Muscle of leg (tissue), 11 donors: ENCODE data around the gene MFAP1. TPM values are rescaled to one million over a fixed set of nuclear protein-coding genes. Genes with fewer than 3 reads are reported as not detected.
"Not testable (repeated sequence)": the region's sequence is repeated elsewhere in the genome, so short reads cannot be mapped to it uniquely, and the experiment has no call there.

Experiments
- DNase-seq: peaks from one replicate; pipeline ENCODE4 v3.0.0; 2013
- H3K27ac ChIP-seq: one replicate; pipeline ENCODE4 v1.5.1; 2013; ENCODE audit warnings: mild to moderate bottlenecking, low read length, control low read depth
- H3K27me3 ChIP-seq: one replicate; pipeline ENCODE4 v1.6.1; 2013; ENCODE audit warnings: low read length; ENCODE audit not compliant: control insufficient read depth, insufficient read depth
- H3K36me3 ChIP-seq: one replicate; pipeline ENCODE4 v1.6.1; 2013; ENCODE audit warnings: low read length; ENCODE audit not compliant: control insufficient read depth, insufficient read depth
- H3K4me1 ChIP-seq: one replicate; pipeline ENCODE4 v1.6.1; 2013; ENCODE audit warnings: low read length; ENCODE audit not compliant: control insufficient read depth, insufficient read depth
- H3K4me3 ChIP-seq: one replicate; pipeline ENCODE4 v1.5.1; 2013; ENCODE audit warnings: low read length, control low read depth
- H3K9me3 ChIP-seq: replicated peaks from 2 replicates; pipeline ENCODE4 v1.6.1; 2013; ENCODE audit warnings: low read depth, low read length; ENCODE audit not compliant: control insufficient read depth
- WGBS: methylation state at CpG from one replicate; pipeline ENCODE4 v1.1.5; 2013; ENCODE audit warnings: missing lambda C conversion rate; ENCODE audit not compliant: insufficient coverage; 5-methylcytosine and 5-hydroxymethylcytosine counted together
- polyA plus RNA-seq, 8 donors: library from polyadenylated mRNA; unstranded; fragments of 120-200 nt; gene quantifications; one replicate each; pipeline versions ENCODE4 v1.2.1 to v1.2.3, GENCODE V29; 2013; ENCODE audit warnings: inconsistent platforms in 1 of 8, low replicate concordance in 1 of 8; ENCODE audit not compliant: insufficient read length in 8 of 8, insufficient read depth in 1 of 8
- total RNA-seq: library from RNA; stranded (reverse); fragments of 120-200 nt; gene quantifications from one replicate; pipeline ENCODE4 v1.2.4, GENCODE V29; 2013

Gene MFAP1
- total and polyA plus RNA-seq, 9 donors: 25.9 to 42.2 (median 34.0) TPM

DNA sequence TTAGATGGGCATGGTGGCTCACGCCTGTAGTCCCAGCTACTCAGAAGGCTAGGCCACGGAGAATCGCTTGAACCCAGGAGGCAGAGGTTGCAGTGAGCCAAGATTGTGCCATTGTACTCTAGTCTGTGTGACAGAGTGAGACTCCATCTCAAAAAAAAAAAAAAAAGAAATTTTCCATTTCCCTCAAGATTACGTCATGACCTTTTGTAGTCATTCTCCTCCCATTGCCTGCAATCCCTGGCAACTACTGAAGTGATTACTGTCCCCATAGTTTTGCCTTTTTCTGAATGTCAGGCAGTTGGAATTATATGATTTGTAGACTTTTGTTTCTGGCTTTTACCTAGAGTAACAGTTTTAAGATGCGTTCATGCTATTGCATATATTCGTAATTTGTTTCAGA, 30.3 kb upstream of the MFAP1 start:
- DNase-seq: no peak
- WGBS: 100% methylated on average over 2 of the region's 6 CpGs
- Histone ChIP-seq H3K36me3 (peaks cover 12% of the 10 kb centered on the region), H3K27me3 (no peaks in the 10 kb centered on the region), H3K9me3 (no peaks in the 10 kb centered on the region), H3K4me3 (no peak overlapping the region), H3K4me1 (no peaks in the 10 kb centered on the region), H3K27ac (no peak overlapping the region)

DNA sequence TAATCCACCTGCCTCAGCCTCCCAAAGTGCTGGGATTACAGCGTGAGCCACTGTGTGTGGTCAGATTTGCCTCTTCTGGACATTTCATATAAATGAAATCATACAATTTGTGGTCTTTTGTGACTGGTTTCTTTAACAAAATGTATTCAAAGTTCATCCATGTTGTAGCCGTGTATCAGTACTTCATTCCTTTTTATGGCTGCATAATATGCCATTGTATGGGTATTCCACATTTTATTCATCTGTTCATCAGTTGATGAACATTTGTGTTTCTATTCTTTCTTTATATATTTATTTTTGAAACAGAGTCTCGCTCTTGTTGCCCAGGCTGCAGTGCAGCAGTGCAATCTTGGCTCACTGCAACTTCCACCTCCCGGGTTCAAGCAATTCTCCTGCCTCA, 28.1 kb upstream of the MFAP1 start:
- no peak for DNase-seq
- no peaks in the 10 kb centered on the region for H3K27me3 ChIP-seq
- no peak overlapping the region for H3K27ac ChIP-seq
- H3K4me1 ChIP-seq: no peaks in the 10 kb centered on the region
- H3K9me3 ChIP-seq: no peaks in the 10 kb centered on the region
- peaks cover 15% of the 10 kb centered on the region for H3K36me3 ChIP-seq
- no peak overlapping the region for H3K4me3 ChIP-seq
- no CpG with 5 or more reads among the region's 4 CpGs for WGBS

DNA sequence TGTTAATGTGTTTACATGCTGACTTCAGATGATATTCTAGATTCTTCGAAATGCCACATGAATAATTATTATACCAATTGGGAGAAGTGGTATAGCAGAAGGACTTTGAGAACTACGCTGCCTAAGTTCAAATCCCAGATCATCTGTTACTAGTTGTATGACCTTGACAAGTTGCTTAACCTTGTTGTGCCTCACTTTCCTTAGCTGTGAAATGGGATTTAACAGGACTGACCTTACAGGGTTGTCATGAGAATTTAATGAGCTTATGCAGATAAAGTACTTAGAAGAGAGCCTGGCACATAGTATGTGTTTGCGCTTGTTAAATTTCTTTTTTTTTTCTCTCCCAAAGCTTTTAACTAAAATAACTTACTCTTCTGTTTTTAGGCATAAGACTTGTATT, 26.8 kb upstream of the MFAP1 start:
- Histone ChIP-seq H3K4me1 (no peaks in the 10 kb centered on the region), H3K27me3 (no peaks in the 10 kb centered on the region), H3K9me3 (no peaks in the 10 kb centered on the region), H3K27ac (no peak overlapping the region), H3K4me3 (no peak overlapping the region), H3K36me3 (peaks cover 16% of the 10 kb centered on the region)
- no peak for DNase-seq
- no CpG with 5 or more reads among the region's 3 CpGs for WGBS

DNA sequence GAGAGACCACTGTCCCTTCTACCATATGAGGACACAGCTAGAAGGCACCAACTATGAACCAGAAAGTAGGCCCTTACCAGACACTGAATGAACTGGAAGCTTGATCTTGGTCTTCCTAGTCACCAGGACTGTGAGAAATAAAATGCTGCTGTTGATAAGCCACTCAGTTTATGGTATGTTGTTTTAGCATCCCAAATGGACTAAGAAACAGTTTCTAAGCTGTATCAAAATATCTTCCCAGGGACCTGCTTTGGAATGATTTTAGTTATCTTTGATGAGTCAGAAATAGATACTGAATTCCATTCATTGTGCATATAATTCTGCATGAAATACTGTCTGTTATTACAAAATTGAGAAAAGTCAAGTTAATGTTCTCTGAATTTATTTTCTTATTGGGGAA, 20.9 kb upstream of the MFAP1 start:
- DNase-seq: no peak
- H3K27ac ChIP-seq: no peak overlapping the region
- H3K4me1 ChIP-seq: no peaks in the 10 kb centered on the region
- no peak overlapping the region for H3K4me3 ChIP-seq
- H3K27me3 ChIP-seq: no peaks in the 10 kb centered on the region
- H3K36me3 ChIP-seq: peaks cover 15% of the 10 kb centered on the region
- H3K9me3 ChIP-seq: no peaks in the 10 kb centered on the region

DNA sequence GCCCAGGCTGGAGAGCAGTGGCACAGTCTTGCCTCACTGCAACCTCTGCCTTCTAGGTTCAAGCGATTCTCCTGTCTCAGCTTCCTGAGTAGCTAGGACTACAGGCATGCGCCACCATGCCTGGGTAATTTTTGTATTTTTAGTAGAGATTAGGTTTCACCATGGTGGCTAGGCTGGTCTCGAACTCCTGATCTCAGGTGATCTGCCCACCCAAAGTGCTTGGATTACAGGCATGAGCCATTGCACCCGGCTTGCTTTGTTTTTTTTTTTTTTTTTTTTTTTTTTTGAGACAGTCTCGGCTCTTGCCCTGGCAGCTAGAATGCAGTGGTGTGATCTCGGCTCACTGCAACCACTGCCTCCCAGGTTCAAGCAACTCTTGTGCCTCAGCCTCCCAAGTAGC, 8.0 kb upstream of the MFAP1 start:
- not testable (repeated sequence) for H3K9me3 ChIP-seq, H3K4me3 ChIP-seq, H3K4me1 ChIP-seq, H3K27me3 ChIP-seq, H3K36me3 ChIP-seq, DNase-seq, H3K27ac ChIP-seq
- no CpG with 5 or more reads among the region's 6 CpGs for WGBS

DNA sequence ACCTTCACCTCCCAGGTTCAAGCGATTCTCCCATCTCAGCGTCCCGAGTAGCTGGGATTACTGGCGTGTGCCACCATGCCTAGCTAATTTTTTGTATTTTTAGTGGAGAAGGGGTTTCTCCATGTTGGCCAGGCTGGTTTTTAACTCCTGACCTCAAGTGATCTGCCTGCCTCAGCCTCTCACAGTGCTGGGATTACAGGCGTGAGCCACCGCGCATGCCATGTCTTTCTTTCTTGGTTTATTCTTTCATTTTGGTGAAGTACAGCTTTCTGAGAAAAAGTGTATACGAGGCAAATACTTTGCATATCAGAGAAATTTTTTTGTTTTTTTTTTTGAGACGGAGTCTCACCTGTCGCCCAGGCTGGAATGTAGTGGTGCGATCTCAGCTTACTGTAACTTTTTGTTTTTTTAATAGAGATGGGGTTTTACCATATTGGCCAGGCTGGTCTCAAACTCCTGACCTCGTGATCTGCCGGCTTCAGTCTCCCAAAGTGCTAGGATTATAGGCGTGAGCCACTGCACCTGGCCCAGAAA, 7.1 kb upstream of the MFAP1 start:
- not testable (repeated sequence) for H3K4me1 ChIP-seq, H3K4me3 ChIP-seq, H3K9me3 ChIP-seq, H3K36me3 ChIP-seq, DNase-seq, H3K27ac ChIP-seq, H3K27me3 ChIP-seq
- WGBS: 95% methylated on average over 4 of the region's 14 CpGs

DNA sequence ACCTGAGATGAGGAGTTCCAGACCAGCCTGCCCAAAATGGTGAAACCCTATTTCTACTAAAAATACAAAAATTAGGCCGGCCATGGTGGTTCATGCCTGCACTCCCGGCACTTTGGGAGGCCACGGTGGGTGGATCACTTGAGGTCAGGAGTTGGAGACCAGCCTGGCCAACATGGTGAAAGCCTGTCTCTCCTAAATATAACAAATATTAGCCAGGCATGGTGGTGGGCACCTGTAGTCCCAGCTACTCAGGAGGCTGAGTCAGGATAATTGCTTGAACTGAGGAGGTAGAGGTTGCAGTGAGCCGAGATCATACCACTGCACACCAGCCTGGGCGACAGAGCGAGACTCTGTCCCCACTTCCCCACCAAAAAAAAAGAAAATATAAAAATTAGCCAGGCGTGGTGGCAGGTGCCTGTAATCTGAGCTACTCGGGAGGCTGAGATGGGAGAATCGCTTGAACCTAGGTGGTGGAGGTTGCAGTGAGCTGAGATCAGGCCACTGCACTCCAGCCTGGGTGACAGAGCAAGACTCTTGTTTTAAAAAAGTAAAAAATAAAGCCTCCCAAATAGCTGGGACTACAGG, 6.3 kb upstream of the MFAP1 start:
- not testable (repeated sequence) for H3K4me1 ChIP-seq, H3K27me3 ChIP-seq, H3K27ac ChIP-seq, H3K36me3 ChIP-seq, H3K4me3 ChIP-seq, H3K9me3 ChIP-seq, DNase-seq
- 90% methylated on average over 4 of the region's 9 CpGs for WGBS

DNA sequence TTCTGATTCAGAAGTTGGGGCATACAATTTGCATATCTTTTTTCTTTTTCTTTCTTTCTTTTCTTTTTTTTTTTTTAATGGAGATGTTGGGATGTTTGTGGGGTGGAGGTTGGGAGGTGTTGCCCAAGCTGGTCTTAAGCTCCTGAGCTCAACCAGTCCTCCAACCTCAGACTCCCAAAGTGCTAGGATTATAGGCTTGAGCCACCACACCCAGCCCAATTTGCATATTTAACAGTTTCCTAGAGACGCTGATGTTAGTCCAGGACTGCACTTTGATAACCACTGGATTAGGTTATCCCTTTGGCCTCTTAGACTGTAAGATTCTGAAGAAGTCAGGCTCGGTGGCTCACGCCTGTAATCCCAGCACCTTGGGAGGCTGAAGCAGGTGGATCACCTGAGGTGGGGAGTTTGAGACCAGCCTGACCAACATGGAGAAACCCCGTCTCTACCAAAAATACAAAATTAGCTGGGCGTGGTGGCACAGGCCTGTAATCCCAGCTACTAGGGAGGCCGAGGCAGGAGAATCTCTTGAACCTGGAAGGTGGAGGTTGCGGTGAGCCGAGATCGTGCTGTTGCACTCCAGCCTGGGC, 5.6 kb upstream of the MFAP1 start:
- 97% methylated on average over 4 of the region's 9 CpGs for WGBS

DNA sequence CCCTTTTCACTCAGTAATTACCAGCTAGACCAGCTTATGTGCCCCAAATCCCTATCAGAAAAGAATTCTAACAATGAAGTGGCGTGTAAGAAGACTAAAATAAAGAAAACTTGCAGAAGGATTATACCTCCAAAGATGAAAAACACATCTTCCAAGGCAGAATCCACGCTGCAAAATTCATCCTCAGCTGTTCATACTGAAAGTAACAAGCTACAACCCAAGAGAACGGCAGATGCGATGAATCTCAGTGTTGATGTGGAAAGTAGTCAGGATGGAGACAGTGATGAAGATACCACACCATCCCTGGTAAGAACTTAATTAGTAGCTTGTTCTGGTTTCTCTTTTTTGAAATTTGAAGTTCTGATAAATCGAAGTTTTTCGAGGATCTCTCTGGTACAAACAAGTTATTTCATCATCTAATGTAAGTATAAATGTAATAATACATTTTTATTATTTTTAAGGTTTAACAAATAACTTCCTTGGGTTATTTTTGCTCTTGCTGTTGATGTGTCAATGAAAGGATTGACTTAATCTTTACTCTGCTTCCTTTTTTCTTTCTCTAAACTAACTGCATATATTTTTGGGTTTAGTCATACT, 3.7 kb upstream of the MFAP1 start:
- Histone ChIP-seq H3K9me3 (no peaks in the 10 kb centered on the region), H3K4me1 (peaks cover 13% of the 10 kb centered on the region), H3K4me3 (peak overlapping the region; percentile 15), H3K36me3 (no peaks in the 10 kb centered on the region), H3K27me3 (no peaks in the 10 kb centered on the region), H3K27ac (peak overlapping the region; percentile 74)
- no CpG with 5 or more reads among the region's 6 CpGs for WGBS
- DNase-seq: peak; percentile 54

More for the DNA sequence above, 5.6 kb upstream of the MFAP1 start:
- H3K36me3 ChIP-seq, H3K27me3 ChIP-seq, H3K9me3 ChIP-seq, H3K4me1 ChIP-seq, DNase-seq, H3K4me3 ChIP-seq, H3K27ac ChIP-seq: not testable (repeated sequence)

DNA sequence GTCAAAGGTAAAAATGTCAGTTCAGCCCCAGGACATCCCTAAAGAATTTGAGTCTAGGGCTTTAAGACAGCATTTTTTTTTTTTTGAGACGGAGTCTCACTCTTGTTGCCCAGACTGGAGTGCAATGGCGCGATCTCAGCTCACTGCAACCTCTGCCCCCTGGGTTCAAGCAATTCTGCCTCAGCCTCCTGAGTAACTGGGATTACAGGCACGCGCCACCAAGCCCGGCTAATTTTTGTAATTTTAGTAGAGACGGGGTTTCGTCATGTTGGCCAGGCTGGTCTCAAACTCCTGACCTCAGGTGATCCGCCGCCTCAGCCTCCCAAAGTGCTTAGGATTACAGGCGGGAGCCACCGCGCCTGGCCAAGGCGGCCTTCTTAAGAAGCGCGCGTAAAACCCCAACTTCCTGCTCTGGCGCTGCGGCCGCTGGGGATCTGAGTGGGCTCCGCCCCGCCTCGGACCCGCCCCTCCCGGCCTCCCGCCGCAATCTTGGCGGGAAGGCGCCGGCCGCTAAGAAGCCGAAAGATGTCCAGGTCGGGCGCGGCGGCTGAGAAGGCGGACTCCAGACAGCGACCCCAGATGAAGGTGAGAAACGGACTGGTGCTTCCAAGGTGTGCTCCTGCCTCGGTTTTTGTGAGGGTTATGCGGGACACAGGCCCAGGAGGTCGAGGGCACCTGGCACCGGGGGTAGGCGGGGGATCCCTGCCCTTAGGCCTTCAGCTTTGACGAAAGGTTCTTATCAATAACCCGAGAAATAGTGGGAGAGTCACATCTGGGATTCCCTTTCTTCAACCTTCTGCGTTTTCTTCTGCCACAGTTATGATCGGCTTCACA, 2.2 kb upstream of the MFAP1 start, which contains the start of gene WDR76:
Gene WDR76, plus strand, starts transcription at position 495 of the 834 bp plus-strand sequence. Its CDS starts 31 bp downstream, at position 526.
- WGBS: 3% methylated on average over 41 of the region's 48 CpGs
- Histone ChIP-seq H3K4me1 (peaks cover 15% of the 10 kb centered on the region), H3K27me3 (no peaks in the 10 kb centered on the region), H3K36me3 (no peaks in the 10 kb centered on the region), H3K9me3 (no peaks in the 10 kb centered on the region), H3K27ac (peak within 1 kb of the TSS; percentile 74), H3K4me3 (peak within 1 kb of the TSS; percentile 47)
- peak; percentile 92 for DNase-seq
